Hepatic stellate cell (primary cell): ENCODE measurements around the gene OR4D1.

Experiments
- DNase-seq: peaks from one replicate; pipeline ENCODE4 v3.0.0; 2011; ENCODE audit warnings: low spot score

The OR4D1 gene

GRCh38 chr17:58153671-58154070 is 5.5 kb downstream of the OR4D1 start:
- no peak for DNase-seq

- DNase-seq = no peak
Measured at GRCh38 chr17:58156839-58157803, 8.9 kb downstream of the OR4D1 start.

- no peak for DNase-seq
Measured at GRCh38 chr17:58158181-58158580, 10.0 kb downstream of the OR4D1 start.

- no peak for DNase-seq
Measured at GRCh38 chr17:58161566-58161965, 13.4 kb downstream of the OR4D1 start.

GRCh38 chr17:58165981-58166380 is 17.8 kb downstream of the OR4D1 start:
- DNase-seq = no peak

- no peak for DNase-seq
Measured at GRCh38 chr17:58166682-58167081, 18.5 kb downstream of the OR4D1 start, which contains the start of gene OR4D2. Gene OR4D2 (plus strand): TSS chr17:58166982. CDS start chr17:58169656, 2,674 bp downstream.

- DNase-seq = no peak
Measured at GRCh38 chr17:58170622-58171021, 22.4 kb downstream of the OR4D1 start.

GRCh38 chr17:58172369-58173071 is 24.3 kb downstream of the OR4D1 start:
- DNase-seq = no peak

GRCh38 chr17:58174871-58175270 is 26.7 kb downstream of the OR4D1 start:
- DNase-seq = no peak

GRCh38 chr17:58176200-58176599 is 28.0 kb downstream of the OR4D1 start:
- DNase-seq = no peak

GRCh38 chr17:58181796-58182195 is 33.6 kb downstream of the OR4D1 start:
- DNase-seq = no peak

GRCh38 chr17:58183514-58183913 is 35.3 kb downstream of the OR4D1 start:
- no peak for DNase-seq

GRCh38 chr17:58184308-58184985 is 36.3 kb downstream of the OR4D1 start:
- no peak for DNase-seq

- DNase-seq = no peak
Measured at GRCh38 chr17:58184986-58185761, 37.0 kb downstream of the OR4D1 start.

- no peak for DNase-seq
Measured at GRCh38 chr17:58186591-58186990, 38.4 kb downstream of the OR4D1 start.

- no peak for DNase-seq
Measured at GRCh38 chr17:58187063-58187462, 38.9 kb downstream of the OR4D1 start.

- no peak for DNase-seq
Measured at GRCh38 chr17:58187675-58188074, 39.5 kb downstream of the OR4D1 start.

GRCh38 chr17:58189436-58190146 is 41.4 kb downstream of the OR4D1 start:
- peak; percentile 95 for DNase-seq

- DNase-seq = no peak
Measured at GRCh38 chr17:58191241-58191896, 43.2 kb downstream of the OR4D1 start.

GRCh38 chr17:58192612-58193011 is 44.4 kb downstream of the OR4D1 start, which contains the start of gene EPX:
Gene EPX (plus strand): TSS chr17:58192726. CDS start chr17:58192847, 121 bp downstream.
- DNase-seq = no peak
